GM19328 (cell line): ENCODE results near the gene PLXNA4.
"Not testable (repeated sequence)": the region's sequence is repeated elsewhere in the genome, so short reads cannot be mapped to it uniquely, and the experiment has no call there.

Source experiments
- ATAC-seq: cut with Tn5 transposase; IDR thresholded peaks from one replicate; pipeline ENCODE4 v1.9.1; 2021; ENCODE audit warnings: mild to moderate bottlenecking, moderate library complexity; ENCODE audit not compliant: unreplicated experiment

PLXNA4 gene

GRCh38 chr7:132395361-132395760, 180.9 kb downstream of the PLXNA4 start:
- ATAC-seq: no peak

GRCh38 chr7:132394283-132395198, 181.7 kb downstream of the PLXNA4 start:
- no peak for ATAC-seq

- ATAC-seq: no peak
Measured at GRCh38 chr7:132393789-132394261, 182.4 kb downstream of the PLXNA4 start.

GRCh38 chr7:132392713-132393112, 183.6 kb downstream of the PLXNA4 start:
- ATAC-seq: no peak

- no peak for ATAC-seq
Measured at GRCh38 chr7:132390705-132391104, 185.6 kb downstream of the PLXNA4 start.

GRCh38 chr7:132390049-132390448, 186.2 kb downstream of the PLXNA4 start:
- ATAC-seq: not testable (repeated sequence)

GRCh38 chr7:132388688-132389087, 187.6 kb downstream of the PLXNA4 start:
- no peak for ATAC-seq

GRCh38 chr7:132387596-132387995, 188.7 kb downstream of the PLXNA4 start:
- no peak for ATAC-seq

- no peak for ATAC-seq
Measured at GRCh38 chr7:132386201-132386681, 190.0 kb downstream of the PLXNA4 start.

- ATAC-seq: no peak
Measured at GRCh38 chr7:132383962-132384361, 192.3 kb downstream of the PLXNA4 start.

- no peak for ATAC-seq
Measured at GRCh38 chr7:132381742-132382472, 194.4 kb downstream of the PLXNA4 start.

GRCh38 chr7:132380059-132380458, 196.2 kb downstream of the PLXNA4 start:
- ATAC-seq: no peak

- no peak for ATAC-seq
Measured at GRCh38 chr7:132379292-132379691, 197.0 kb downstream of the PLXNA4 start.

GRCh38 chr7:132377703-132378584, 198.3 kb downstream of the PLXNA4 start:
- ATAC-seq: no peak

- ATAC-seq: no peak
Measured at GRCh38 chr7:132377015-132377414, 199.3 kb downstream of the PLXNA4 start.

- ATAC-seq: no peak
Measured at GRCh38 chr7:132376361-132377013, 199.8 kb downstream of the PLXNA4 start.

GRCh38 chr7:132373879-132374278, 202.4 kb downstream of the PLXNA4 start:
- ATAC-seq: no peak

- no peak for ATAC-seq
Measured at GRCh38 chr7:132373041-132373440, 203.2 kb downstream of the PLXNA4 start.

GRCh38 chr7:132371948-132372347, 204.3 kb downstream of the PLXNA4 start:
- no peak for ATAC-seq

GRCh38 chr7:132368246-132368900, 207.9 kb downstream of the PLXNA4 start:
- ATAC-seq: no peak
